Liver (tissue), 3 donors: ENCODE data around the gene POLDIP2.

Experiments used
- EGR1 ChIP-seq, 2 donors: IDR thresholded peaks; 2 replicates each; pipeline ENCODE4 v1.6.1; 2016 to 2018; ENCODE audit warnings: antibody characterized with exemption in 2 of 2, low read depth in 2 of 2
- FOXA1 ChIP-seq: IDR thresholded peaks from 2 replicates; pipeline ENCODE4 v1.6.1; 2016; ENCODE audit warnings: antibody characterized with exemption
- GABPA ChIP-seq, 2 donors: IDR thresholded peaks in 1 of 2; conservative IDR thresholded peaks in 1 of 2; 2 replicates each; pipeline ENCODE4 v1.6.1; 2016; ENCODE audit warnings: antibody characterized with exemption in 2 of 2, mild to moderate bottlenecking in 1 of 2, moderate library complexity in 1 of 2
- JUND ChIP-seq, 2 donors: IDR thresholded peaks; 2 replicates each; pipeline ENCODE4 v1.6.1; 2016; ENCODE audit warnings: antibody characterized with exemption in 2 of 2
- NR2F2 ChIP-seq: IDR thresholded peaks from 2 replicates; pipeline ENCODE4 v1.6.1; 2016; ENCODE audit warnings: antibody characterized with exemption
- RAD21 ChIP-seq, 2 donors: IDR thresholded peaks; 2 replicates each; pipeline ENCODE4 v1.6.1; 2016; ENCODE audit warnings: antibody characterized with exemption in 2 of 2, mild to moderate bottlenecking in 2 of 2
- RXRA ChIP-seq, 2 donors: IDR thresholded peaks; 2 replicates each; pipeline ENCODE4 v1.6.1; 2017 to 2018; ENCODE audit warnings: antibody characterized with exemption in 2 of 2, mild to moderate bottlenecking in 1 of 2
- SP1 ChIP-seq: IDR thresholded peaks from 2 replicates; pipeline ENCODE4 v1.6.1; 2018; ENCODE audit warnings: antibody characterized with exemption, mild to moderate bottlenecking
- TAF1 ChIP-seq: conservative IDR thresholded peaks from 2 replicates; pipeline ENCODE4 v1.6.1; 2016; ENCODE audit warnings: antibody characterized with exemption, mild to moderate bottlenecking
- YY1 ChIP-seq: IDR thresholded peaks from 2 replicates; pipeline ENCODE4 v1.6.1; 2016; ENCODE audit warnings: antibody characterized with exemption, mild to moderate bottlenecking
- TF ChIP-seq, protein P1 (sequence below): fragments of 150-350 bp; IDR thresholded peaks from 2 replicates; pipeline ENCODE4 v1.5.1; 2017; ENCODE audit warnings: improper control_type of control experiment, low read depth, low read length; ENCODE audit not compliant: missing input control
- TF ChIP-seq, protein P2 (sequence below): IDR thresholded peaks from 2 replicates; pipeline ENCODE4 v1.6.1; 2016; ENCODE audit warnings: antibody characterized with exemption, mild to moderate bottlenecking
- TF ChIP-seq, protein P3 (sequence below): IDR thresholded peaks from 2 replicates; pipeline ENCODE4 v1.6.1; 2016; ENCODE audit warnings: antibody characterized with exemption
- TF ChIP-seq, protein P4 (sequence below): IDR thresholded peaks from 2 replicates; pipeline ENCODE4 v1.6.1; 2016; ENCODE audit warnings: antibody characterized with exemption
- donor health status: healthy.
- donor health status: healthy.

DNA sequence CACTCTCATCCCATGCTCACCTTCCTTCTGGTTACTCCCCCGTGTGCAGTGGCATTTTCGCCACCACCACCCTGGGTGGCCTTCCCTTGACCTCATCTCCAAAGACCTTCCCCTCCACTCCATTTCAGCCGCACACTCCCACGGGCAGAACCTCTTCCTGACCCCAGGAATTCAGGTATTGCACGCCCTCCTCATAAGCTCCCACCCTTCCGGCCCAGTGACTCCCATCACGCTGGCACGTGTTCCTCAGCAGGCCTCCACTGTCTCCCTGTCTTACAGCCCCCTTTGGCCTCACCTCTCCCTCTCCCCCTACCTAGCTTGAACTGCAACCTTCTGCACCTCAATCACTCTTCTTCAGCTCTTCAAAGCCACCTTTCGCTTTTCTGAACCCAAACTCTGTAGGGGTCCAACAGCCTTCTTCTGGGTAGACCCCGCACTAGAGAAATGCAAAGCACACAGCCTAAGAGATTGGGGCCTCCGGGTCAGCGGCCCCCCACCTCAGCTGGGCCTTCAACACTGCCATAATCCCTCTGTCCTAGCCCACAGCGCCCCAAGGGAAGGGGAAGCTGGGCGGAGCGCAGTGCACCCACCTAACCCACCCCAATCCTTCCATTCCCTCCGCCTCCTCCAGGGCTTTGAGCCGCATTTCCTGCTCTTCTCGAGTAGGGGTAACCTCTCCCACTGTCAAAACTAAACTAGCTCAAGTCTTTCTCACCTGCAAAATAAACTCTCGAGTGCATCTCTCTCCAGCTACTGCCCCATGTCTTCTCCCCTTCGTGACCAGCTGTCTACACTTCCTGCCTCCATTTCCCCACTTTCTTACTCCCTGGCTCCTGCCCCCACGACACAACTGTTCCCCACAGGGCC lies 40.0 kb downstream of the POLDIP2 start:
- TF ChIP-seq, protein P1, sequence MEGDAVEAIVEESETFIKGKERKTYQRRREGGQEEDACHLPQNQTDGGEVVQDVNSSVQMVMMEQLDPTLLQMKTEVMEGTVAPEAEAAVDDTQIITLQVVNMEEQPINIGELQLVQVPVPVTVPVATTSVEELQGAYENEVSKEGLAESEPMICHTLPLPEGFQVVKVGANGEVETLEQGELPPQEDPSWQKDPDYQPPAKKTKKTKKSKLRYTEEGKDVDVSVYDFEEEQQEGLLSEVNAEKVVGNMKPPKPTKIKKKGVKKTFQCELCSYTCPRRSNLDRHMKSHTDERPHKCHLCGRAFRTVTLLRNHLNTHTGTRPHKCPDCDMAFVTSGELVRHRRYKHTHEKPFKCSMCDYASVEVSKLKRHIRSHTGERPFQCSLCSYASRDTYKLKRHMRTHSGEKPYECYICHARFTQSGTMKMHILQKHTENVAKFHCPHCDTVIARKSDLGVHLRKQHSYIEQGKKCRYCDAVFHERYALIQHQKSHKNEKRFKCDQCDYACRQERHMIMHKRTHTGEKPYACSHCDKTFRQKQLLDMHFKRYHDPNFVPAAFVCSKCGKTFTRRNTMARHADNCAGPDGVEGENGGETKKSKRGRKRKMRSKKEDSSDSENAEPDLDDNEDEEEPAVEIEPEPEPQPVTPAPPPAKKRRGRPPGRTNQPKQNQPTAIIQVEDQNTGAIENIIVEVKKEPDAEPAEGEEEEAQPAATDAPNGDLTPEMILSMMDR, result no peak
- TF ChIP-seq, protein P2, sequence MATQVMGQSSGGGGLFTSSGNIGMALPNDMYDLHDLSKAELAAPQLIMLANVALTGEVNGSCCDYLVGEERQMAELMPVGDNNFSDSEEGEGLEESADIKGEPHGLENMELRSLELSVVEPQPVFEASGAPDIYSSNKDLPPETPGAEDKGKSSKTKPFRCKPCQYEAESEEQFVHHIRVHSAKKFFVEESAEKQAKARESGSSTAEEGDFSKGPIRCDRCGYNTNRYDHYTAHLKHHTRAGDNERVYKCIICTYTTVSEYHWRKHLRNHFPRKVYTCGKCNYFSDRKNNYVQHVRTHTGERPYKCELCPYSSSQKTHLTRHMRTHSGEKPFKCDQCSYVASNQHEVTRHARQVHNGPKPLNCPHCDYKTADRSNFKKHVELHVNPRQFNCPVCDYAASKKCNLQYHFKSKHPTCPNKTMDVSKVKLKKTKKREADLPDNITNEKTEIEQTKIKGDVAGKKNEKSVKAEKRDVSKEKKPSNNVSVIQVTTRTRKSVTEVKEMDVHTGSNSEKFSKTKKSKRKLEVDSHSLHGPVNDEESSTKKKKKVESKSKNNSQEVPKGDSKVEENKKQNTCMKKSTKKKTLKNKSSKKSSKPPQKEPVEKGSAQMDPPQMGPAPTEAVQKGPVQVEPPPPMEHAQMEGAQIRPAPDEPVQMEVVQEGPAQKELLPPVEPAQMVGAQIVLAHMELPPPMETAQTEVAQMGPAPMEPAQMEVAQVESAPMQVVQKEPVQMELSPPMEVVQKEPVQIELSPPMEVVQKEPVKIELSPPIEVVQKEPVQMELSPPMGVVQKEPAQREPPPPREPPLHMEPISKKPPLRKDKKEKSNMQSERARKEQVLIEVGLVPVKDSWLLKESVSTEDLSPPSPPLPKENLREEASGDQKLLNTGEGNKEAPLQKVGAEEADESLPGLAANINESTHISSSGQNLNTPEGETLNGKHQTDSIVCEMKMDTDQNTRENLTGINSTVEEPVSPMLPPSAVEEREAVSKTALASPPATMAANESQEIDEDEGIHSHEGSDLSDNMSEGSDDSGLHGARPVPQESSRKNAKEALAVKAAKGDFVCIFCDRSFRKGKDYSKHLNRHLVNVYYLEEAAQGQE, result no peak
- no peak for TF ChIP-seq RAD21 (IDR thresholded peaks at IDR 0.05)
- TF ChIP-seq TAF1, result no peak
- TF ChIP-seq GABPA (IDR thresholded peaks at IDR 0.05 in 1 of 2, conservative IDR thresholded peaks at IDR 0.05 in 1 of 2), result no peak
- TF ChIP-seq JUND (IDR thresholded peaks at IDR 0.05), result no peak
- TF ChIP-seq, protein P3, sequence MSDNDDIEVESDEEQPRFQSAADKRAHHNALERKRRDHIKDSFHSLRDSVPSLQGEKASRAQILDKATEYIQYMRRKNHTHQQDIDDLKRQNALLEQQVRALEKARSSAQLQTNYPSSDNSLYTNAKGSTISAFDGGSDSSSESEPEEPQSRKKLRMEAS, result no peak
- TF ChIP-seq YY1, result no peak
- TF ChIP-seq, protein P4, sequence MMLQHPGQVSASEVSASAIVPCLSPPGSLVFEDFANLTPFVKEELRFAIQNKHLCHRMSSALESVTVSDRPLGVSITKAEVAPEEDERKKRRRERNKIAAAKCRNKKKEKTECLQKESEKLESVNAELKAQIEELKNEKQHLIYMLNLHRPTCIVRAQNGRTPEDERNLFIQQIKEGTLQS, result no peak
- TF ChIP-seq SP1, result no peak
- no peak for TF ChIP-seq RXRA (IDR thresholded peaks at IDR 0.05)
- no peak for TF ChIP-seq NR2F2
- no peak for TF ChIP-seq FOXA1
- no peak for TF ChIP-seq EGR1 (IDR thresholded peaks at IDR 0.05; ENCODE audit: low read depth in 2 of 2)
